GM12891 (cell line): ENCODE data around the gene EIF2D.

ENCODE experiments used
- POLR2A ChIP-seq: IDR thresholded peaks from 2 replicates; pipeline ENCODE4 v1.6.1; 2011; ENCODE audit warnings: low read depth, low read length, control low read depth
- POLR2AphosphoS5 ChIP-seq: IDR thresholded peaks from 2 replicates; pipeline ENCODE4 v1.6.1; 2011; ENCODE audit warnings: low read depth, low read length, control low read depth
- POU2F2 ChIP-seq: IDR thresholded peaks from 2 replicates; pipeline ENCODE4 v1.6.1; 2011; ENCODE audit warnings: low read depth, mild to moderate bottlenecking, control low read depth, low read length, moderate library complexity
- SPI1 ChIP-seq: IDR thresholded peaks from 2 replicates; pipeline ENCODE4 v1.6.1; 2011; ENCODE audit warnings: low read depth, low read length, control low read depth
- TAF1 ChIP-seq: IDR thresholded peaks from 2 replicates; pipeline ENCODE4 v1.6.1; 2011; ENCODE audit warnings: low read depth, low read length, control low read depth

DNA sequence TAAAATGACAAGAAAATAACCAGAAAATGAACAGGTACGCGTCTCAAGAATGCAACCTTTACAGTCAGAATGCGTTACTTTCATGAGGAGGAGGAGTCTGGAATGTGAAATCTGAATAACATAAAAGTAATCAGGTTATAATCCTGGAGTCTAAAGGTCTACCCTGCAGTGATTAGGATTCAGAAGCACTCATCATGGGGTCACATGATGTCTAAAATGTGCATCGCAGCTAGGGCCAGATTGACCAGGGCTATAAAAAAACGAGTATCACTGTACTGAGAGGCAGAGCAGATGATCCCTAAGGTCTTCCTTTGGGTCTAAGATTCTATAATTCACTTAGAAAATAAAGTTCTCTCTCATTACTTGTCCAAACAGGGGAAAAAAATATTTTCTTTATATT is 7.4 kb downstream of the EIF2D start:
- no peak for TF ChIP-seq POLR2A
- no peak for TF ChIP-seq TAF1
- TF ChIP-seq POLR2AphosphoS5, result no peak
- no peak for TF ChIP-seq SPI1
- TF ChIP-seq POU2F2, result no peak
